ENCODE data around the gene MRM1.

The MRM1 gene

DNA sequence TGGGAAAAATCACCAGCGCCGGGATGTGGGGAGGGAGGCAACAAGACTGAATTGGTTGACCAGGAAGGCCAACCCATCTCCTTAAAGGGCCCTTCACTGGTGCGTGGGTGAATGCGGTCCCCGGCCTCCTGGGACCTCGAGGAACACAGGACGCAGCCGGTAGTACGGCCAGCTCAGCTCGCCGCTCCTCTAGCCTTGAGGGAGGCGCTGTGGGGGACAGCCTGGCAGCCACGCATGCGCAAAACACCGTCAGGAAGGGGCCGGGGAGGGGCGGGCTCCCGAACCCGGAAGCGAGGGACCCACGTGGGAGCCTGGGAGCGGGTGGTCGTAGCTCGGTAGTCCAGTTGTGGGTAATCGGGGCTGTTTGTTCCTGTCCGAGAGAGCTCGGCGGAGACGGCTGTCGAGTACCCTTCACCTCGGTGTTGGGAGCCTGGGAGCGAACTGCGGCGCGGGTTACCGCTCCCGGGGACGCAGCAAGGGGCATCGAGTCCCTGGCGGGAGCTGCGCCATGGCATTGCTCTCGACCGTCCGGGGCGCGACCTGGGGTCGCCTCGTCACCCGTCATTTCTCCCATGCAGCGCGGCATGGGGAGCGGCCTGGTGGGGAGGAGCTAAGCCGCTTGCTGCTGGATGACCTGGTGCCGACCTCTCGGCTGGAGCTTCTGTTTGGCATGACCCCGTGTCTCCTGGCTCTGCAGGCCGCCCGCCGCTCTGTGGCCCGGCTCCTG, at the start of gene MRM1:
MRM1 (plus strand) TSS at position 281 of the 727 bp plus-strand sequence; CDS start at position 509, 228 bp downstream.
- H3K4me3 ChIP-seq (ENCODE audit: low read depth in 1 of 5, low read length in 5 of 5): peak within 1 kb of the TSS; percentile 81 to 98 (median 85)
- H3K9me3 ChIP-seq (ENCODE audit: control insufficient read depth in 5 of 5, low read length in 5 of 5): no peaks in the 10 kb centered on the region
- H3K27ac ChIP-seq (ENCODE audit: low read depth, low read length): peak within 1 kb of the TSS; percentile 85
- H3K9ac ChIP-seq (ENCODE audit: low read length in 5 of 5): peak within 1 kb of the TSS; percentile 48 to 93 (median 92)
- peaks cover 9 to 22% (median 19%) of the 10 kb centered on the region in 5 donors for H3K4me1 ChIP-seq (ENCODE audit: control insufficient read depth in 5 of 5, insufficient read depth in 5 of 5, low read length in 5 of 5)
- H3K27me3 ChIP-seq (ENCODE audit: control insufficient read depth in 5 of 5, insufficient read depth in 4 of 5, low read length in 5 of 5): no peaks in the 10 kb centered on the region
- peaks cover 0 to 7% (median 4%) of the 10 kb centered on the region in 5 donors for H3K36me3 ChIP-seq (ENCODE audit: control insufficient read depth in 5 of 5, insufficient read depth in 5 of 5, low read length in 5 of 5)

- Histone ChIP-seq H3K9me3 (ENCODE audit: control insufficient read depth in 5 of 5, low read length in 5 of 5) (no peaks in the 10 kb centered on the region), H3K4me3 (ENCODE audit: low read depth in 1 of 5, low read length in 5 of 5) (no peak overlapping the region), H3K9ac (ENCODE audit: low read length in 5 of 5) (peak overlapping the region in 3 of 5 donors; percentile 16 to 53 (median 41)), H3K36me3 (ENCODE audit: control insufficient read depth in 5 of 5, insufficient read depth in 5 of 5, low read length in 5 of 5) (peaks cover 16 to 30% (median 22%) of the 10 kb centered on the region in 5 donors), H3K4me1 (ENCODE audit: control insufficient read depth in 5 of 5, insufficient read depth in 5 of 5, low read length in 5 of 5) (peaks cover 0 to 25% (median 23%) of the 10 kb centered on the region in 5 donors), H3K27me3 (ENCODE audit: control insufficient read depth in 5 of 5, insufficient read depth in 4 of 5, low read length in 5 of 5) (no peaks in the 10 kb centered on the region), H3K27ac (ENCODE audit: low read depth, low read length) (no peak overlapping the region)
Measured at GRCh38 chr17:36553459-36553858, 47.9 kb upstream of the MRM1 start.

DNA sequence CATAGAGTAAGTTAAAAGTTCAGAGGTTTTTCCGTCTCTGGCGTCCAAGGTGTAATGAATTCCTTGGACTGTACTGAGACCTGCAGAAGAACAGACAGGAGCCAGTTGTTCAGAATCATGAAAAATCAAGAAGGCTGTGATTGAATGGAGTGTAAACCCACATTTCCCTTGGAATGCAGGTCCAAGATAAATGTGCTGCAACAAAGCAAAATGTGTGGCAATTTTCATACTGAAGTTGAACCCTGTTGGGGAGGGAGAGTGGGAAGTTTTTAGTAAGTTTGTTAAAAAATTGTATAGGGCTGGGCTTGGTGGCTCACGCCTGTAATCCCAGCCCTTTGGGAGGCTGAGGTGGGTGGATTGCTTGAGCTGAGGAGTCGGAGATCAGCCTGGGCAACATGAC, 35.3 kb upstream of the MRM1 start:
- H3K9me3 ChIP-seq (ENCODE audit: control insufficient read depth in 5 of 5, low read length in 5 of 5): no peaks in the 10 kb centered on the region
- H3K4me3 ChIP-seq (ENCODE audit: low read depth in 1 of 5, low read length in 5 of 5): no peak overlapping the region
- peaks cover 0 to 11% (median 5%) of the 10 kb centered on the region in 5 donors for H3K4me1 ChIP-seq (ENCODE audit: control insufficient read depth in 5 of 5, insufficient read depth in 5 of 5, low read length in 5 of 5)
- H3K27ac ChIP-seq (ENCODE audit: low read depth, low read length): no peak overlapping the region
- no peak overlapping the region for H3K9ac ChIP-seq (ENCODE audit: low read length in 5 of 5)
- no peaks in the 10 kb centered on the region for H3K27me3 ChIP-seq (ENCODE audit: control insufficient read depth in 5 of 5, insufficient read depth in 4 of 5, low read length in 5 of 5)
- peaks cover 29 to 69% (median 48%) of the 10 kb centered on the region in 5 donors for H3K36me3 ChIP-seq (ENCODE audit: control insufficient read depth in 5 of 5, insufficient read depth in 5 of 5, low read length in 5 of 5)

GRCh38 chr17:36575028-36575427, 26.4 kb upstream of the MRM1 start:
- H3K9ac ChIP-seq (ENCODE audit: low read length in 5 of 5): no peak overlapping the region
- no peaks in the 10 kb centered on the region for H3K9me3 ChIP-seq (ENCODE audit: control insufficient read depth in 5 of 5, low read length in 5 of 5)
- H3K4me1 ChIP-seq (ENCODE audit: control insufficient read depth in 5 of 5, insufficient read depth in 5 of 5, low read length in 5 of 5): peaks cover 0 to 3% (median 0%) of the 10 kb centered on the region in 5 donors
- no peak overlapping the region for H3K27ac ChIP-seq (ENCODE audit: low read depth, low read length)
- peaks cover 24 to 68% (median 54%) of the 10 kb centered on the region in 5 donors for H3K36me3 ChIP-seq (ENCODE audit: control insufficient read depth in 5 of 5, insufficient read depth in 5 of 5, low read length in 5 of 5)
- H3K4me3 ChIP-seq (ENCODE audit: low read depth in 1 of 5, low read length in 5 of 5): no peak overlapping the region
- H3K27me3 ChIP-seq (ENCODE audit: control insufficient read depth in 5 of 5, insufficient read depth in 4 of 5, low read length in 5 of 5): no peaks in the 10 kb centered on the region

- peaks cover 27 to 75% (median 59%) of the 10 kb centered on the region in 5 donors for H3K36me3 ChIP-seq (ENCODE audit: control insufficient read depth in 5 of 5, insufficient read depth in 5 of 5, low read length in 5 of 5)
Measured at GRCh38 chr17:36576793-36577192, 24.6 kb upstream of the MRM1 start.

DNA sequence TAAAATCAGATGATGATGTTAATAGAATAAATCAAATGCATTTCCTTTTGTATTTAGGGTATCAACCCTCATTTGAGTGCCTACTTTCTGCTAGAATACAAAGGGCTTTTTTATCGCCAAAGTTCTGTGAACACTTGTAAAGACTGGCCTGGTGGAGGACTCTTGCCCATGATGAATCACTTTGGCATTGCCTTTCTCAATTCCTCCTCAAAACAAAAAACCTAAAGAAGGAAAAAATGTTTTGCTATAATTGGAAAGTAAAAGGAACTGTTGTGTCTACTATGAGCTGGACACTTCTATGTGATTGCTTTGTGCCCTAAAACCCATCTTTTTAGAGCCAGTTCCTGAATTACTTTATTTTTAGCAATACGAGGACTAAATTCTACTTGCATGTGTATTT, 22.7 kb upstream of the MRM1 start:
- no peaks in the 10 kb centered on the region for H3K9me3 ChIP-seq (ENCODE audit: control insufficient read depth in 5 of 5, low read length in 5 of 5)
- H3K4me1 ChIP-seq (ENCODE audit: control insufficient read depth in 5 of 5, insufficient read depth in 5 of 5, low read length in 5 of 5): peaks cover 0 to 9% (median 2%) of the 10 kb centered on the region in 5 donors
- no peak overlapping the region for H3K4me3 ChIP-seq (ENCODE audit: low read depth in 1 of 5, low read length in 5 of 5)
- no peaks in the 10 kb centered on the region for H3K27me3 ChIP-seq (ENCODE audit: control insufficient read depth in 5 of 5, insufficient read depth in 4 of 5, low read length in 5 of 5)
- no peak overlapping the region for H3K27ac ChIP-seq (ENCODE audit: low read depth, low read length)
- H3K9ac ChIP-seq (ENCODE audit: low read length in 5 of 5): no peak overlapping the region
- peaks cover 22 to 73% (median 58%) of the 10 kb centered on the region in 5 donors for H3K36me3 ChIP-seq (ENCODE audit: control insufficient read depth in 5 of 5, insufficient read depth in 5 of 5, low read length in 5 of 5)

More at GRCh38 chr17:36576793-36577192, 24.6 kb upstream of the MRM1 start:
- Histone ChIP-seq H3K4me1 (ENCODE audit: control insufficient read depth in 5 of 5, insufficient read depth in 5 of 5, low read length in 5 of 5) (peaks cover 0 to 3% (median 0%) of the 10 kb centered on the region in 5 donors), H3K27ac (ENCODE audit: low read depth, low read length) (no peak overlapping the region), H3K9ac (ENCODE audit: low read length in 5 of 5) (no peak overlapping the region), H3K4me3 (ENCODE audit: low read depth in 1 of 5, low read length in 5 of 5) (no peak overlapping the region), H3K27me3 (ENCODE audit: control insufficient read depth in 5 of 5, insufficient read depth in 4 of 5, low read length in 5 of 5) (no peaks in the 10 kb centered on the region), H3K9me3 (ENCODE audit: control insufficient read depth in 5 of 5, low read length in 5 of 5) (no peaks in the 10 kb centered on the region)

GRCh38 chr17:36583787-36584186, 17.6 kb upstream of the MRM1 start:
- Histone ChIP-seq H3K9ac (ENCODE audit: low read length in 5 of 5) (no peak overlapping the region), H3K4me3 (ENCODE audit: low read depth in 1 of 5, low read length in 5 of 5) (no peak overlapping the region), H3K27ac (ENCODE audit: low read depth, low read length) (no peak overlapping the region), H3K27me3 (ENCODE audit: control insufficient read depth in 5 of 5, insufficient read depth in 4 of 5, low read length in 5 of 5) (no peaks in the 10 kb centered on the region), H3K9me3 (ENCODE audit: control insufficient read depth in 5 of 5, low read length in 5 of 5) (no peaks in the 10 kb centered on the region), H3K36me3 (ENCODE audit: control insufficient read depth in 5 of 5, insufficient read depth in 5 of 5, low read length in 5 of 5) (peaks cover 31 to 85% (median 69%) of the 10 kb centered on the region in 5 donors), H3K4me1 (ENCODE audit: control insufficient read depth in 5 of 5, insufficient read depth in 5 of 5, low read length in 5 of 5) (peaks cover 0 to 16% (median 3%) of the 10 kb centered on the region in 5 donors)

GRCh38 chr17:36586138-36586537, 15.2 kb upstream of the MRM1 start:
- Histone ChIP-seq H3K9me3 (ENCODE audit: control insufficient read depth in 5 of 5, low read length in 5 of 5) (no peaks in the 10 kb centered on the region), H3K27me3 (ENCODE audit: control insufficient read depth in 5 of 5, insufficient read depth in 4 of 5, low read length in 5 of 5) (no peaks in the 10 kb centered on the region), H3K27ac (ENCODE audit: low read depth, low read length) (no peak overlapping the region), H3K9ac (ENCODE audit: low read length in 5 of 5) (no peak overlapping the region), H3K4me3 (ENCODE audit: low read depth in 1 of 5, low read length in 5 of 5) (no peak overlapping the region), H3K4me1 (ENCODE audit: control insufficient read depth in 5 of 5, insufficient read depth in 5 of 5, low read length in 5 of 5) (peaks cover 0 to 22% (median 5%) of the 10 kb centered on the region in 5 donors), H3K36me3 (ENCODE audit: control insufficient read depth in 5 of 5, insufficient read depth in 5 of 5, low read length in 5 of 5) (peaks cover 36 to 75% (median 62%) of the 10 kb centered on the region in 5 donors)

- peaks cover 29 to 44% (median 34%) of the 10 kb centered on the region in 5 donors for H3K36me3 ChIP-seq (ENCODE audit: control insufficient read depth in 5 of 5, insufficient read depth in 5 of 5, low read length in 5 of 5)
- no peaks in the 10 kb centered on the region for H3K9me3 ChIP-seq (ENCODE audit: control insufficient read depth in 5 of 5, low read length in 5 of 5)
- H3K27me3 ChIP-seq (ENCODE audit: control insufficient read depth in 5 of 5, insufficient read depth in 4 of 5, low read length in 5 of 5): no peaks in the 10 kb centered on the region
- no peak overlapping the region for H3K9ac ChIP-seq (ENCODE audit: low read length in 5 of 5)
- H3K27ac ChIP-seq (ENCODE audit: low read depth, low read length): no peak overlapping the region
- H3K4me3 ChIP-seq (ENCODE audit: low read depth in 1 of 5, low read length in 5 of 5): no peak overlapping the region
- peaks cover 6 to 45% (median 32%) of the 10 kb centered on the region in 5 donors for H3K4me1 ChIP-seq (ENCODE audit: control insufficient read depth in 5 of 5, insufficient read depth in 5 of 5, low read length in 5 of 5)
Measured at GRCh38 chr17:36590082-36590481, 11.3 kb upstream of the MRM1 start.
